GM13976 (cell line): ENCODE data around the gene TSSK2.

Experiments
- DNase-seq: peaks from one replicate; pipeline ENCODE4 v3.0.0; 2012; ENCODE audit warnings: low spot score
- CTCF ChIP-seq: IDR thresholded peaks from 2 replicates; pipeline ENCODE4 v1.5.1; 2012; ENCODE audit warnings: borderline replicate concordance, mild to moderate bottlenecking; ENCODE audit not compliant: insufficient read depth; ENCODE audit errors: extremely low read depth, missing control alignments, control extremely low read depth
- in situ Hi-C: fragments of 300-500 bp; cut with MboI; formaldehyde crosslinking; loops from one replicate; pipeline ENCODE4 v1.12.0; 2022; ENCODE audit warnings: low sequenced_read_pairs, mixed read lengths, inconsistent platforms; ENCODE audit not compliant: unreplicated experiment

TSSK2 gene

GRCh38 chr22:19173047-19174035, 42.2 kb downstream of the TSSK2 start:
- no peak for TF ChIP-seq CTCF
- in situ Hi-C loops = no loop called here
- DNase-seq = no peak

GRCh38 chr22:19174106-19175025, 43.3 kb downstream of the TSSK2 start:
- in situ Hi-C loops = no loop called here
- TF ChIP-seq CTCF = no peak
- no peak for DNase-seq

- TF ChIP-seq CTCF = no peak
- in situ Hi-C loops = no loop called here
- DNase-seq = no peak
Observed at GRCh38 chr22:19175026-19175601, 44.0 kb downstream of the TSSK2 start.

- no peak for DNase-seq
- in situ Hi-C loops = no loop called here
- no peak for TF ChIP-seq CTCF
Observed at GRCh38 chr22:19175602-19176174, 44.6 kb downstream of the TSSK2 start.

GRCh38 chr22:19176175-19176643, 45.1 kb downstream of the TSSK2 start:
- no peak for DNase-seq
- in situ Hi-C loops = no loop called here
- TF ChIP-seq CTCF = no peak

GRCh38 chr22:19176732-19177131, 45.6 kb downstream of the TSSK2 start:
- no peak for DNase-seq
- TF ChIP-seq CTCF = no peak
- in situ Hi-C loops = no loop called here
